HG03460 (cell line): ENCODE measurements around the gene NTN1.

Experiments used
- ATAC-seq: cut with Tn5 transposase; IDR thresholded peaks from one replicate; pipeline ENCODE4 v1.9.1; 2021; ENCODE audit not compliant: unreplicated experiment

Gene NTN1

GRCh38 chr17:9212376-9213302, 191.3 kb downstream of the NTN1 start:
- no peak for ATAC-seq

- ATAC-seq, result no peak
Observed at GRCh38 chr17:9213303-9213640, 192.0 kb downstream of the NTN1 start.

DNA sequence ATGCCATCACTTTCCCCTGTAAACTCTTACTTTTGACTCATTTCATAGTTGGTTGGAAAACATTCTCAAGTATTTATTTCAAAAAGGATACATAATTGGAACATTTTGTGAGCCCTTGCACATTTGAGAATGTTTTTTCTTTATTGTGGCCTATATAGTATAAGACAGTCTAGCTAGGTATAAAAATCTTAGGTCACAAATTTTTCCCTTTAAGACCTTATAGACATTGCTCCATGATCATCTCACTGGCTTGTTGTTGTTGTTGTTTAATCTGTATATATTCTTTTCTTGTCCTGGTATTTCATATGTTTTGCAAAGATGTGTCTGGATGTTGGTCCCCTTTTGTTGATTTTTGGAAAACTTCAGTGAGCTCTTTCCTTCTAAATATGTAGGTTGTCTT, 194.2 kb downstream of the NTN1 start:
- no peak for ATAC-seq

GRCh38 chr17:9217151-9218056, 196.1 kb downstream of the NTN1 start:
- no peak for ATAC-seq

- no peak for ATAC-seq
Observed at GRCh38 chr17:9218064-9218635, 196.8 kb downstream of the NTN1 start.

DNA sequence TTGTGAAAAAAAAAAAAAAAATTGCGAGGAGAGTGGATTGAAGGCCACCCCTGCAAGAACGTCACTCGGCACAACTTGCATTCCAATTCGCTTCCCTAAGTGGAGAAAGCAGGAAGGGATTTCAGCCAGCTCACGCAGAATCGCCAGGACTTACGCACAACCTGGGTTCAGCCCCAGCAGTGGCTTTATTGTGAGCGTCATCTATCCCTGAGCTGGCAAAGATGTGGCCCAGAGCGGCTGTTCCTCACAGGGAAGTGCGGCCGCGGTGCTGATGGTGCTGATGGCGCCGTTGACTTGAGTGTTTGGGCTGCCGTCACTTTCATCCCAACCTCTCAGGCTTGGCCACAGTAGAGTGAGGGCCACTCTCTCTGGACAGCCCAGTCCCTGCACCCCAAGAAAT, 197.6 kb downstream of the NTN1 start:
- ATAC-seq, result no peak

- no peak for ATAC-seq
Observed at GRCh38 chr17:9219631-9220397, 198.5 kb downstream of the NTN1 start.

GRCh38 chr17:9220398-9221146, 199.3 kb downstream of the NTN1 start:
- ATAC-seq, result no peak

GRCh38 chr17:9221147-9221921, 200.0 kb downstream of the NTN1 start:
- no peak for ATAC-seq

DNA sequence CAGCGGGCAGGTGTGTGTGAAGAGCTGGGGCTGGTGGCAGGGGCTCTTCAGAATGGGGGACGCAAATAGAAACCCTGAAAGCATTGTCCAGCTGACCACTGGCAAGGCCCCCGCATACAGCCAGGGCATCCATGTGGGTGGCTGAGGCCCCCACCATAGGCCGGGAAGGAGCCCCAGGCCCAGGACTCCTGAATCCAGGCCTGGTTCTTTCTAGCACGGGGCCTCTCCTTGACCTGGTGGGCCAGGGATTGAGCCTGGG, 200.5 kb downstream of the NTN1 start:
- no peak for ATAC-seq

GRCh38 chr17:9223531-9223930, 202.2 kb downstream of the NTN1 start:
- ATAC-seq, result no peak

GRCh38 chr17:9224485-9224884, 203.2 kb downstream of the NTN1 start:
- no peak for ATAC-seq

DNA sequence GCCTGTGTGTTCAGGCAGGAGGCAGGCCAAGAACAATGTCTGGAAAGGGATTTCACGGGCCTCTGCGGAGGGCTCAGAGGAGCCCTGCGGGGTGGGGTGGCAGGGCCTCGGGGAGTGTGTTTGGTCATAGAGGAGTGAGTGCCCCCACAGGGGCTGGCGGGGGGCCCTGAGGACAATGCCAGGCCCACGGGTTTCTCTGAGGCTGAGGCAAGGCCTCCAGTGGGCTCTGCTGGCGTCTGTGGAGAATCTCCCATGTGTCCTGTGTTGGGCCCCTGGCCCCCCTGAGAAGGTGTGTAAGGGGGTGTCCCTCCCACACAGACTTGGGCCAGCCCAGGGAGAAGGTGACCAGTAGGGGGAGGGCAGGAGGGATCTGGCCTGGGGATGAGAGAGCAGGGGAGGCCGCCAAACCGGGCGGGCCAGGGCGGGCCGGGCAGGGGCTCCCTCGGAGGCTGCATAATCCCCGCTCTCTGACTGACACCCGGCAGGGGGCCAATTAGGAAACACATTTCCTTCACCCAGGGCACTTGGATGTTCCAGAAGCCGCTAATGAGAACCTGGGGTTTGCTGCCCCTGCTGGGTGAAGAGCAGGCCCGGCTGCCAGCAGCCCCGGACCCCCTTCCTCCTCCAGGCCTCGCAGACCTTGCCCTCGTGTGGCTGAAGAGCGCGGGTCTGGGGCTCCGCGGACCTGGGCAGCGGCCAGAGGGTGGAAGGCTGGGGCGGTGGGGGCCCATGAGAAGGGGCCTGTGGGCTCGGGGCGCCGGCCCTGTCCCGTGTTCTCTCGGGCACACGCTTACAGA, 204.2 kb downstream of the NTN1 start:
- ATAC-seq, result no peak

DNA sequence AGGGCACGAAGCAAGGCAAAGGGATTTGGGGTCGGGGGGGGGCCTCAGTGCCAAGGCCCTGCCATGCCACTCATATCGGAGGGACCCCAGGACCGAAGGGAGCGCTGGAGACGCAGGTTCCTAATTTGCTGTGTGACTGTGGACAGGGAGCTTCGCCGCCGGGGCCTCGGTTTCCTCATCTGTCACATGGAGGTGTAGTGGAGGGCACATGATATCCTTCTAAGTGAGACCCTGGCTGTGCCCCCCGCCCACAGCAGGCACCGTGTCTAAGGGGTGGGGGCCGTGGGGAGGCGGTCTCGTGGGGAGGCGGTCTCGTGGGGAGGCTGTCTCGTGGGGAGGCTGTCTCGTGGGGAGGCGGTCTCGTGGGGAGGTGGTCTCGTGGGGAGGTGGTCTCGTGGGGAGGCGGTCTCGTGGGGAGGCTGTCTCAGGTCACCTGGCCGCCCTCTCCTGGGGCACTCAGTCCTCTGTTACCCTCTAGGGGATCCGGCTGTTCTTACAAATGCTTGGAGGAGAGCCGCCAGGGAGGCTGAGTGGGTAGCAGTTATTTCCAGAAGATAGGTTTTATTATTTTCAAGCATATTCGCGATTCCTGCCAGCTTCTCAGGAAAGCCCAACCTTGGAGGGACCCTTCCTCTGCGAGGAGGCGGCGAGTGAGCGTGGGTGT, 205.0 kb downstream of the NTN1 start:
- ATAC-seq, result no peak

GRCh38 chr17:9226794-9227135, 205.5 kb downstream of the NTN1 start:
- no peak for ATAC-seq

DNA sequence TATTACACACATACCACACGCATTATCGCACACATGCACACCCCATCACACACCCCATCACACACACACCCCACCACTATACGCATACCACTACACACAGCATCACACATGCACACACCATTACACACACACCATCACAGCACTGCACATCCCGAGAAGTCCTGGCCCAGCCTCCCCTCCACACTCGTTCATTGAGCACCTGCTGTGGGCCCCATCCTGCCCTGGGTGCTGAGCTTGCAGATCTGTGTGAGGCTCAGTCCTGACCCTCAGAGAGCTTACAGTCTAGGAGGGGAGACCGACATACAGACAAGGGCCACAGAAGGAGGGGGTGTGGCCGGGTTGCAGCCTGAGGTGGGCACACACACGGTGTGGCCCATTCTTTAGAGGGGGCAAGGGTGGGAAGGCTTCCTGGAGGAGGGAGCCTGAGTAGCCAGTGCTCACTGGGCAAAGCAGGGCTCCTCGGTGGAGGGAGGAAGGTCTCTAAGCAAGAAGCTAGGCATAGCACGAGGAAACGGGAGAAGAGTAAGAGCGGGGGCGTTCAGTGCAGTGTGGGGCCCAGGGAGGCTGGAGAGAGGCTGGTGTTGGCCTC, 206.6 kb downstream of the NTN1 start:
- no peak for ATAC-seq

- no peak for ATAC-seq
Observed at GRCh38 chr17:9228408-9229159, 207.3 kb downstream of the NTN1 start.
